Erythroblast (primary cell): ENCODE measurements around the gene SMAD5.

ENCODE experiments used
- GATA1 ChIP-seq: IDR thresholded peaks from 2 replicates; pipeline ENCODE4 v1.6.1; 2011; ENCODE audit warnings: low read depth, mild to moderate bottlenecking, control low read depth, low read length, moderate library complexity
- POLR2A ChIP-seq: IDR thresholded peaks from 2 replicates; pipeline ENCODE4 v1.6.1; 2011; ENCODE audit warnings: mild to moderate bottlenecking, low read length

GRCh38 chr5:136143312-136143711 is 10.7 kb downstream of the SMAD5 start:
- TF ChIP-seq POLR2A, result no peak
- no peak for TF ChIP-seq GATA1
